ENCODE results near the gene CASP5. TPM values are rescaled to one million over a fixed set of nuclear protein-coding genes. Genes with fewer than 3 reads are reported as not detected.
A peak's percentile ranks its signal among the peaks of the same experiment; 100 is the strongest.
"Not testable (repeated sequence)": the region's sequence is repeated elsewhere in the genome, so short reads cannot be mapped to it uniquely, and the experiment has no call there.

The CASP5 gene
- not detected for total RNA-seq

GRCh38 chr11:105023003-105023402 lies at the start of gene CASP5:
Gene CASP5, minus strand, starts transcription at chr11:105023168. Its CDS starts 32 bp downstream, at chr11:105023136.
- H3K27ac Mint-ChIP-seq, result no peak within 1 kb of the TSS
- no peaks in the 10 kb centered on the region for H3K9me3 Mint-ChIP-seq
- no peak for DNase-seq
- intact Hi-C loops (cut with micrococcal nuclease), result no loop called here
- CTCF ChIA-PET, result no interaction called here
- H3K36me3 Mint-ChIP-seq (ENCODE audit: low read depth), result peaks cover 14% of the 10 kb centered on the region
- H3K27me3 Mint-ChIP-seq (ENCODE audit: low read depth), result no peaks in the 10 kb centered on the region
- H3K4me3 Mint-ChIP-seq, result no peak within 1 kb of the TSS
- peaks cover 16% of the 10 kb centered on the region for H3K4me1 Mint-ChIP-seq (ENCODE audit: low read depth)

- intact Hi-C loops (cut with micrococcal nuclease); H3K9me3 Mint-ChIP-seq; DNase-seq; H3K27me3 Mint-ChIP-seq (ENCODE audit: low read depth); H3K36me3 Mint-ChIP-seq (ENCODE audit: low read depth); H3K4me3 Mint-ChIP-seq; H3K27ac Mint-ChIP-seq; CTCF ChIA-PET: not testable (repeated sequence)
- peaks cover 21% of the 10 kb centered on the region for H3K4me1 Mint-ChIP-seq (ENCODE audit: low read depth)
Measured at GRCh38 chr11:105072080-105072479, 49.1 kb upstream of the CASP5 start.

- H3K4me3 Mint-ChIP-seq, result peak overlapping the region; percentile 71
- peak; percentile 8 for DNase-seq
- H3K4me1 Mint-ChIP-seq (ENCODE audit: low read depth), result peaks cover 18% of the 10 kb centered on the region
- no peaks in the 10 kb centered on the region for H3K36me3 Mint-ChIP-seq (ENCODE audit: low read depth)
- no peaks in the 10 kb centered on the region for H3K27me3 Mint-ChIP-seq (ENCODE audit: low read depth)
- intact Hi-C loops (cut with micrococcal nuclease), result loop anchor here (2.0 kb wide), 1 partner anchor 36 kb away; the partner anchor contains the start of gene CASP1
- CTCF ChIA-PET, result interaction anchor here (0.7 kb wide), 1 partner anchor 458 kb away, joined by 3 read pairs; no protein-coding TSS in a partner anchor
- no peaks in the 10 kb centered on the region for H3K9me3 Mint-ChIP-seq
- H3K27ac Mint-ChIP-seq, result peak overlapping the region; percentile 77
Measured at GRCh38 chr11:105071089-105071732, 48.2 kb upstream of the CASP5 start.

- Mint-ChIP-seq H3K4me3 (peak overlapping the region; percentile 71), H3K27ac (peak overlapping the region; percentile 77), H3K4me1 (ENCODE audit: low read depth) (peaks cover 18% of the 10 kb centered on the region), H3K9me3 (no peaks in the 10 kb centered on the region), H3K36me3 (ENCODE audit: low read depth) (no peaks in the 10 kb centered on the region), H3K27me3 (ENCODE audit: low read depth) (no peaks in the 10 kb centered on the region)
- no peak for DNase-seq
- CTCF ChIA-PET, result interaction anchor here (0.7 kb wide), 1 partner anchor 101 kb away, joined by 3 read pairs; no protein-coding TSS in a partner anchor
- intact Hi-C loops (cut with micrococcal nuclease), result loop anchor here (2.0 kb wide), 1 partner anchor 36 kb away; the partner anchor contains the start of gene CASP1
Measured at GRCh38 chr11:105070306-105070705, 47.3 kb upstream of the CASP5 start.

- not testable (repeated sequence) for DNase-seq; H3K27ac Mint-ChIP-seq; H3K27me3 Mint-ChIP-seq (ENCODE audit: low read depth); H3K4me3 Mint-ChIP-seq; H3K36me3 Mint-ChIP-seq (ENCODE audit: low read depth); H3K9me3 Mint-ChIP-seq
- CTCF ChIA-PET, result interaction anchor here (0.7 kb wide), 1 partner anchor 102 kb away, joined by 3 read pairs; no protein-coding TSS in a partner anchor
- intact Hi-C loops (cut with micrococcal nuclease), result loop anchor here (2.0 kb wide), 1 partner anchor 35 kb away; the partner anchor contains the start of gene CASP1
- H3K4me1 Mint-ChIP-seq (ENCODE audit: low read depth), result peaks cover 18% of the 10 kb centered on the region
Measured at GRCh38 chr11:105069749-105070148, 46.8 kb upstream of the CASP5 start.

GRCh38 chr11:105063245-105063941 lies 40.4 kb upstream of the CASP5 start:
- intact Hi-C loops (cut with micrococcal nuclease); H3K27me3 Mint-ChIP-seq (ENCODE audit: low read depth); H3K9me3 Mint-ChIP-seq; H3K4me1 Mint-ChIP-seq (ENCODE audit: low read depth); H3K4me3 Mint-ChIP-seq; CTCF ChIA-PET; DNase-seq; H3K27ac Mint-ChIP-seq: not testable (repeated sequence)
- peaks cover 11% of the 10 kb centered on the region for H3K36me3 Mint-ChIP-seq (ENCODE audit: low read depth)

- DNase-seq, result no peak
- Mint-ChIP-seq H3K9me3 (no peaks in the 10 kb centered on the region), H3K27me3 (ENCODE audit: low read depth) (peaks cover 2% of the 10 kb centered on the region), H3K27ac (no peak overlapping the region), H3K36me3 (ENCODE audit: low read depth) (peaks cover 9% of the 10 kb centered on the region), H3K4me1 (ENCODE audit: low read depth) (no peaks in the 10 kb centered on the region), H3K4me3 (no peak overlapping the region)
- CTCF ChIA-PET, result no interaction called here
- intact Hi-C loops (cut with micrococcal nuclease), result no loop called here
Measured at GRCh38 chr11:105057432-105057831, 34.5 kb upstream of the CASP5 start.

- Mint-ChIP-seq H3K4me3 (no peak overlapping the region), H3K4me1 (ENCODE audit: low read depth) (no peaks in the 10 kb centered on the region), H3K9me3 (no peaks in the 10 kb centered on the region), H3K27ac (no peak overlapping the region), H3K27me3 (ENCODE audit: low read depth) (peaks cover 2% of the 10 kb centered on the region), H3K36me3 (ENCODE audit: low read depth) (peaks cover under 1% of the 10 kb centered on the region)
- DNase-seq, result no peak
- CTCF ChIA-PET, result no interaction called here
- intact Hi-C loops (cut with micrococcal nuclease), result no loop called here
Measured at GRCh38 chr11:105056446-105056845, 33.5 kb upstream of the CASP5 start.

- Mint-ChIP-seq H3K4me1 (ENCODE audit: low read depth) (no peaks in the 10 kb centered on the region), H3K9me3 (no peaks in the 10 kb centered on the region), H3K4me3 (no peak overlapping the region), H3K27me3 (ENCODE audit: low read depth) (peaks cover 2% of the 10 kb centered on the region), H3K27ac (no peak overlapping the region), H3K36me3 (ENCODE audit: low read depth) (no peaks in the 10 kb centered on the region)
- intact Hi-C loops (cut with micrococcal nuclease), result no loop called here
- DNase-seq, result no peak
- CTCF ChIA-PET, result interaction anchor here (0.7 kb wide), 1 partner anchor 501 kb away, joined by 4 read pairs; no protein-coding TSS in a partner anchor
Measured at GRCh38 chr11:105054723-105055493, 31.9 kb upstream of the CASP5 start.

GRCh38 chr11:105052487-105052886 lies 29.5 kb upstream of the CASP5 start:
- H3K27ac Mint-ChIP-seq, result no peak overlapping the region
- no peaks in the 10 kb centered on the region for H3K9me3 Mint-ChIP-seq
- CTCF ChIA-PET, result no interaction called here
- no peak overlapping the region for H3K4me3 Mint-ChIP-seq
- no peaks in the 10 kb centered on the region for H3K27me3 Mint-ChIP-seq (ENCODE audit: low read depth)
- no peaks in the 10 kb centered on the region for H3K36me3 Mint-ChIP-seq (ENCODE audit: low read depth)
- DNase-seq, result no peak
- intact Hi-C loops (cut with micrococcal nuclease), result no loop called here
- no peaks in the 10 kb centered on the region for H3K4me1 Mint-ChIP-seq (ENCODE audit: low read depth)

GRCh38 chr11:105051559-105051958 lies 28.6 kb upstream of the CASP5 start:
- CTCF ChIA-PET, result no interaction called here
- Mint-ChIP-seq H3K4me1 (ENCODE audit: low read depth) (peaks cover 6% of the 10 kb centered on the region), H3K36me3 (ENCODE audit: low read depth) (no peaks in the 10 kb centered on the region), H3K27ac (no peak overlapping the region), H3K9me3 (no peaks in the 10 kb centered on the region), H3K4me3 (no peak overlapping the region), H3K27me3 (ENCODE audit: low read depth) (no peaks in the 10 kb centered on the region)
- DNase-seq, result no peak
- intact Hi-C loops (cut with micrococcal nuclease), result no loop called here

- no peaks in the 10 kb centered on the region for H3K9me3 Mint-ChIP-seq
- intact Hi-C loops (cut with micrococcal nuclease), result loop anchor here (5.0 to 10.0 kb wide), 2 partner anchors 342 to 1025 kb away; partner anchors contain the start of genes AASDHPPT and KBTBD3
- H3K27ac Mint-ChIP-seq, result no peak overlapping the region
- H3K4me3 Mint-ChIP-seq, result no peak overlapping the region
- peaks cover 23% of the 10 kb centered on the region for H3K4me1 Mint-ChIP-seq (ENCODE audit: low read depth)
- DNase-seq, result no peak
- H3K36me3 Mint-ChIP-seq (ENCODE audit: low read depth), result no peaks in the 10 kb centered on the region
- CTCF ChIA-PET, result no interaction called here
- no peaks in the 10 kb centered on the region for H3K27me3 Mint-ChIP-seq (ENCODE audit: low read depth)
Measured at GRCh38 chr11:105049481-105049880, 26.5 kb upstream of the CASP5 start.
